Vagina (tissue), 2 donors: ENCODE results near the gene PCGF1.

Source experiments
- CTCF ChIP-seq, 3 experiments: fragments of 450-650 bp in 2 of 3; fragments of 200-600 bp in 1 of 3; sonication (generic) in 1 of 3; IDR thresholded peaks; one replicate each; pipeline ENCODE4 v1.5.1; 2017 to 2019; ENCODE audit warnings: antibody characterized with exemption in 3 of 3, mild to moderate bottlenecking in 2 of 3, moderate library complexity in 2 of 3
- POLR2A ChIP-seq, 2 donors: fragments of 450-650 bp; IDR thresholded peaks; one replicate each; pipeline ENCODE4 v1.6.1; 2017; ENCODE audit warnings: antibody characterized with exemption in 2 of 2, mild to moderate bottlenecking in 2 of 2, moderate library complexity in 2 of 2

DNA sequence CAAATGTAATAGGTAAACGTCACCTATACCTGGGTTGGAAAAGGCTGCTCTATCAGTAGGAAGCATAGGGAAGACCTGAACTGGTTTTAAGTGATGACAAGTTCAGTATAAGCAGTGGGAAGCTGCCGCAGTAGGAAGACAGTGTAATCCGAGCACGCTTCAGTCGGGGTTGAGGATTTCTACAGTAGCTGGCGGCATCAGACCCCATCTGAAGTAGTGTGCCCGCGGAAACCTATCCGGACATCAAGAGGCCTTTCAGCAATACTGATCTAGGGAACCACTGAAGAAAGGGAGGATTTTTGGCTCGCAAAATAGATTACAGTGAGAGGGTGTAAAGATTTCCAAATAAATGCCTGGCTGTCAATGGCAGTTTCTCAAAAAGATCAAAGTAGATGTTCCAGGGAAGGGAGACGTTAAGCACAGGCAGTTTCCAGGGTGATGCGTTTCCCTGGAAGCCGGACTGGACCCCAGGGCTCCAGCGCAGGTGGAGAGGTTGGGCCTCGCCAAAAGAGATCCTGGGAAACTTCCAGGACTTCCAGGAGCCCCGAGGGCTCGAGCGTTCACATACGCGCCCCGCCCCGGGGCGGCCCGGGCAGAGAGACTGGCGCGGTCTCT lies 40.9 kb upstream of the PCGF1 start:
- TF ChIP-seq CTCF (IDR thresholded peaks at IDR 0.05) (no peak), POLR2A (IDR thresholded peaks at IDR 0.05) (no peak)
